ENCODE results near the gene PRND.
"Not testable (repeated sequence)": the region's sequence is repeated elsewhere in the genome, so short reads cannot be mapped to it uniquely, and the experiment has no call there.

The PRND gene

DNA sequence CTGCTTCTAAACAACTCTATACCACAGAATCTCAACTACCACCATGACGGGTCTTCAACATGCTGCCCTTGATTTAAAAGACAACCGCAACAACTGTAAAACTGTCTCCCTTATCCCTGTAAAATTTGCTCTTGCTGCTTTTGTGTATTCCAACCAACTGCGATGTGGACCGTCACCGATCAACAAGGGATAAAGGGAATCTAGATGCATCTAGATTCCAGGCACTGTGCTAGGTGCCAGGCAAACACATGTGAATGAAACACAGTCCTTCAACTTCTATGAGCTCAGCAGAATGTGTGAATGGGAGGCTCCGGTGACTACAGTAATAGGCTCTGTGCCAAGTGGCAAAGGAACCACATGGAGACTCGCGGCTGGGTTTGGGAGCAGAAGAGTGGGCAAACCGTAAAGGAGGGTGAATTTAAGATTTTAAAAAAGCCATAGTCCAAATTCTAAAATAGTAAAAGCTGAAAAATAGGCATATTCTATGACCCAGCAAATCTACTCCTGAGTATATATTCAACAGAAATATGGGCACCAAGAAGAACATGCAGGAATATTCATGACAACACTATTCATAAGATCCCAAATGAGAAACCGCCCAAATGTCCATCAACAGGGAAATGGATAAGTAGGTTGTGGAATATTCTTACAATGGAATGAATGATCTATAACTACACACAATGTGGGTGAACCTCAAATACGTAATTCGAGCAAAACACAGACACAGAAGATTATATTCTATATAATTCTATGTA, 3.7 kb upstream of the PRND start:
- TF ChIP-seq, protein P1, sequence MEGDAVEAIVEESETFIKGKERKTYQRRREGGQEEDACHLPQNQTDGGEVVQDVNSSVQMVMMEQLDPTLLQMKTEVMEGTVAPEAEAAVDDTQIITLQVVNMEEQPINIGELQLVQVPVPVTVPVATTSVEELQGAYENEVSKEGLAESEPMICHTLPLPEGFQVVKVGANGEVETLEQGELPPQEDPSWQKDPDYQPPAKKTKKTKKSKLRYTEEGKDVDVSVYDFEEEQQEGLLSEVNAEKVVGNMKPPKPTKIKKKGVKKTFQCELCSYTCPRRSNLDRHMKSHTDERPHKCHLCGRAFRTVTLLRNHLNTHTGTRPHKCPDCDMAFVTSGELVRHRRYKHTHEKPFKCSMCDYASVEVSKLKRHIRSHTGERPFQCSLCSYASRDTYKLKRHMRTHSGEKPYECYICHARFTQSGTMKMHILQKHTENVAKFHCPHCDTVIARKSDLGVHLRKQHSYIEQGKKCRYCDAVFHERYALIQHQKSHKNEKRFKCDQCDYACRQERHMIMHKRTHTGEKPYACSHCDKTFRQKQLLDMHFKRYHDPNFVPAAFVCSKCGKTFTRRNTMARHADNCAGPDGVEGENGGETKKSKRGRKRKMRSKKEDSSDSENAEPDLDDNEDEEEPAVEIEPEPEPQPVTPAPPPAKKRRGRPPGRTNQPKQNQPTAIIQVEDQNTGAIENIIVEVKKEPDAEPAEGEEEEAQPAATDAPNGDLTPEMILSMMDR (IDR thresholded peaks at IDR 0.05; ENCODE audit: low read depth, low read length, missing control alignments): no peak
- no peak overlapping the region for H3K4me3 ChIP-seq (ENCODE audit: low read depth, low read length)
- no peak for DNase-seq (ENCODE audit: low read depth)

DNA sequence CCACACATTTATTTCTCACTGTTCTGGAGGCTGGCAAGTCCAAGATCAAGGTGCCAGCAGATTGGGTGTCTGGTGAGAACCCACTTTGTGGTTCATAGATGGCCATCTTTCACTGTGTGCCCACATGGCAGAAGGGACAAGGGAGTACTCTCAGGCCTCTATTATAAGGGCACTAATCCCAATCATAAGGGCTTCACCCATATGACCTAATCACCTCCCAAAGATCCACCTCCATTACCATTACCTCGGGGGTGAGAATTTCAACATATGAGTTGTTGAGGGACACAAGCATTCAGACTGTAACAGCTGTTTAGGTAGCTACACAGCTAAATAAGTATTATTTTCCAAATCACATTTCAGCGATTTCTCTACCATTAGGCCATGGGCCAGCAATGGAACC, 2.5 kb upstream of the PRND start:
- H3K4me3 ChIP-seq (ENCODE audit: low read depth, low read length): no peak overlapping the region
- TF ChIP-seq, protein P1 (IDR thresholded peaks at IDR 0.05; ENCODE audit: low read depth, low read length, missing control alignments): no peak
- DNase-seq (ENCODE audit: low read depth): no peak

DNA sequence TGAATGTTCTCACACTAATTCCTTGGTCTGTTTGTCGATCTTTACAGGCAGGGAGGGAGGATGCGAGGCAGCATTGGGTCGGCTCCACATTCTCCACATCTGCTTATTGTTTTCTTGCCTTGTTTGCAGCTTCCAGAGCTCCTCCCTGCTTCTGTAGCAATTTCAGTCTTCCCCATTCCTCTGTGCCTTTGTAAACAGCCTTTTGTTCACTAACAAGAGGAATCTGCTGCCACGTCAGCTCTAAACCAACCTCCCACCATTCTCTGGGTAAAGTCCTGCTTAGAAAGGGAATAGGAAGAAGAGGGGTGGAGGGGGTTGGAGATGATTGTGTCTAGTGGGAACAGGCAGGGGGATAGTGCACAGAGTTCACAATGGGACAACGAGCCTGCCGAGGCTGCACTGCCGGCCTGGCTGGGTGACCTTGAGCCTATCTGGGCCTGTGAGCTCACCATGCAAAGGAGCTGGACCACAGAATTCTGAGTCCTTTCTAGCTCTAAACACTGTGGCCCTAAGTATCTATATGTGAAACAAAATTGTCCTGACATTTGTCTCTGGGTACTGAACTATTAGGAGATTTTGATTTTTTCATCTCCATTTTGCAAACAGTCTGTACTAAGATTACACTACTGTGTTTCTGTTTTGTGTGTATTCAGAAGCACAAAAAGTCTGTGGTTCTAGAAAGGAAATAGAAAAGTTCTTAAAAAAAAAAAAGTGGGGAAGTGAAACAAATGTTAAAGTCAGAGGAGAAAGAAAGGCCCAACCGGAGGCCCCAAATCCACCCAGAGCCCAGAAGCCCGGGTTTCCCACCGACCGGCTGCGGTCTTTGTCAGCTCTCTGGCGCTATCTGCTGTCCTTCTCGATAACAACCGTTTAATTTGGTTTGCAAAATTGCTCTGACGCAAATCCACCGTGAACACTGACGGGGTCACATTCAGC, 1.4 kb upstream of the PRND start:
- no peak overlapping the region; the same call in 1 of the 2 replicates for H3K4me3 ChIP-seq (ENCODE audit: low read depth, low read length)
- TF ChIP-seq, protein P1 (IDR thresholded peaks at IDR 0.05; ENCODE audit: low read depth, low read length, missing control alignments): peak; percentile 77
- peak; percentile 84 for DNase-seq (ENCODE audit: low read depth)

DNA sequence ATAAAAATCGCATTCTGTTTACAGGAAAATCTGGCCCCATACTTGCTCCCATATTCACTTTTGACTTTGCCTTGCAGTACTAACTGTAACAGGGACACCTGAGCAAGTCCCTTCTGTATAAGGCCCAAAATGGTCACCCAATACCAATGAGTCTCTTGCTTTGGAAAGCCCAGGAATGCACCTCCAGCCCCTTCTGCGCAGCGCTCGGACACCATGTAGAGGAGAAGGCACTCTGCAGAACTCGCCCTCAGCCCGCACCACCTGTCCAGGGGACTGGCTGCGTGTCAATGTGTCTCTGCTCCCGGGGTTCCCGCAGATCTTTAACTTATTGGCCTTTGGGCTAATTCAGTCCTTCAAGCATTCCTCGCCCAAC, 746 bp upstream of the PRND start:
- no peak overlapping the region; the same call in 1 of the 2 replicates for H3K4me3 ChIP-seq (ENCODE audit: low read depth, low read length)
- no peak for DNase-seq (ENCODE audit: low read depth)

DNA sequence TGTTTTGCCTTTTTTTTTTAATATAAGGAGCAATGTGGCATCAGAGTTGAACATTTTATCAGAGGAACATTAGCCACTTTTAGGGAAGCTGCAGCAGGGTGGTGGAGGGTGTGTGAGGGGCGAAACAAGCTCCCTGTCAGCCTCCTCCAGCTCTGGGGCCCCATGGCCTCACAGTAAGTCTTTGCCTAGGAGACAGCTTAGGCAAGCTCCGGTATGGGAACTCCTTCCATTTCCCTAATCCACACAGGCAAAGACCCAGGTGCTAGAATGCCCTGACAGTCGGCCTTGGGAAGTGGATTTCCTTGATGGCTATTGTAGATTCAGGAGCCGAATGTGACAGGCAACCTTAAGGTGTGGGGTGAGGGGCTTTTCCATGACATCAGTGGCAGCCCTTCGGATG, 862 bp downstream of the PRND start:
- DNase-seq (ENCODE audit: low read depth): no peak
- no peak overlapping the region for H3K4me3 ChIP-seq (ENCODE audit: low read depth, low read length)
- TF ChIP-seq, protein P1 (IDR thresholded peaks at IDR 0.05; ENCODE audit: low read depth, low read length, missing control alignments): no peak

More for the DNA sequence above, 746 bp upstream of the PRND start:
- TF ChIP-seq, protein P1 (IDR thresholded peaks at IDR 0.05; ENCODE audit: low read depth, low read length, missing control alignments): no peak

DNA sequence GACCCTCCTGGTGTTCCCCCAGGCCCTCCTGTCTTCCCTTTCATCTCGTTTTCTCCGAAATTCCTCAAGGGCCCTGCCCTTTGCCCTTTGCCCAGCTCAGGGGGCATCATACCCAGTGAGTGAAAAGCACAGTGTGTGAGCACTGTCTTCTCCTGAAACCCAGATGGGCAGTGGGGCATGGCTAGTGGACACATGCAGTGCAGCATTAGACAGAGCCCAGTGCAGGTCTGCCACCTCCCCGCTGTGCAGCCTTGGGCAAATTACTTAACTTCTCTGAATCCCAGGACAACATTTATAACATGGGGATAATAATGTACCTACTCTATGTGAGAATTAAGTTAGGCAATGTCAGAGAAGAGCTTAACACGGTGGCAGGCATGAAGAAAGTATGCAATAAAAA, 1.3 kb downstream of the PRND start:
- TF ChIP-seq, protein P1 (IDR thresholded peaks at IDR 0.05; ENCODE audit: low read depth, low read length, missing control alignments): no peak

DNA sequence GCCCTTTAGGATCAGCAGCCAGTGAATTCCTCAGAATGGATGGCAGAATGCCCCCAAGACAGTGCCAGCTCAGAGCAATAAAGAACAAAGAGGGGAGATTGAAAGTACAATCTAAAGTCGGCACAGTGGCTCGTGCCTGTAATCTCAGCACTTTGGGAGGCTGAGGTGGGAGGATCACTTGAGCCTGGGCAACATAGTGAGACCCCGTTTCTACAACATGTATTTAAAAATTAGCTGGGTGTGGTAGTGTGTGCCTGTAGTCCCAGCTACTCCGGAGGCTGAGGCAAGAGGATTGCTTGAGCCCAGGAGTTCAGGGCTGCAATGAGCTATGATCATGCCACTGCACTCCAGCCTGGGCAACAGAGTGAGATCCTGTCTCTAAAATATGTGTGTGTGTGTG, 1.8 kb downstream of the PRND start:
- H3K4me3 ChIP-seq (ENCODE audit: low read depth, low read length); DNase-seq (ENCODE audit: low read depth): not testable (repeated sequence)

More for the DNA sequence above, 1.3 kb downstream of the PRND start:
- no peak overlapping the region for H3K4me3 ChIP-seq (ENCODE audit: low read depth, low read length)
- no peak for DNase-seq (ENCODE audit: low read depth)
